Measurements from ENCODE around the gene HEXIM1.

GRCh38 chr17:45132572-45133463 lies 15.5 kb upstream of the HEXIM1 start:
- peak; percentile 83 for TF ChIP-seq CTCF (IDR thresholded peaks at IDR 0.05)
- TF ChIP-seq ZFX (IDR thresholded peaks at IDR 0.05; ENCODE audit: borderline replicate concordance), result no peak

Measured in 22Rv1 (cell line).